ENCODE measurements around the gene HES1.

DNA sequence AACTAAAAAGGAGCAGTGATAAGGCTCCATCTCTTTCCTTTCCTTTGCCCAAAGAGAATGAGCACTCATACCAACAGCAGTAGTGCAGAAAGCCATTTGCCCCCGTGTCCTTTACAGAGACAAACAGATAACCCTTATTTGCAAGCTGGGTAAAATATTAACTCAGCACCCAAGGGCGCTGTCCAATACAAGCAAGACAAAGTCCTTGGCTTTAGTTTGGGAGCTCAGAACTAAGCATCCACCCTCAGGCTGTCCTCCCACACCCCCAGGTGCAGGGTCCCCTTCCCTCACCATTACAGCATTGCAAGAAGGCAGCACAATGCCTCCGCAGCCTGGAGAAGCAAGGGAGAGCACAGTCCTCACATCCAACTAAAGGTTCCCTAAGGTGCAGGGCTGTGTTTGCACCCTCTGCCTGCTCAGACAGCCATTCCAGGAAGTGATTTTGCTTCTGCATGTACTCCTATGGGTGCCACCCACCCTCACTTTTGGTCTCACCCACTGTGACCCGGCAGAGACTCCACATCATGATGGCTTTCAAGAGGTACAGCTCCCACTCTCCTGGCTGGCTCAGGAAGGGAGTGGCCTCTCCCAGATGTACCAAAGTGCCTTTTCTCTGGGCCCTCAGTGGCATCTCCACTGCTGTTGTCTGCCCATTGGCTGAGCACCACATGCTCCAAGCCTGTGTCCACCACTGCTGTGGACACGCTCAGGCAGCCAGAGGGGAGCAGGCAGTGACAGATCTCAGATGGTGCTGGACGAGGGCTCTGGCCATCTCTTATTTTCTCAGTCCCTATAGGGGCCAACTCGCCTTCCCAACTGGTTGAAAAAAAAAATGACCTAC lies 34.1 kb upstream of the HES1 start:
- TF ChIP-seq, protein P1, sequence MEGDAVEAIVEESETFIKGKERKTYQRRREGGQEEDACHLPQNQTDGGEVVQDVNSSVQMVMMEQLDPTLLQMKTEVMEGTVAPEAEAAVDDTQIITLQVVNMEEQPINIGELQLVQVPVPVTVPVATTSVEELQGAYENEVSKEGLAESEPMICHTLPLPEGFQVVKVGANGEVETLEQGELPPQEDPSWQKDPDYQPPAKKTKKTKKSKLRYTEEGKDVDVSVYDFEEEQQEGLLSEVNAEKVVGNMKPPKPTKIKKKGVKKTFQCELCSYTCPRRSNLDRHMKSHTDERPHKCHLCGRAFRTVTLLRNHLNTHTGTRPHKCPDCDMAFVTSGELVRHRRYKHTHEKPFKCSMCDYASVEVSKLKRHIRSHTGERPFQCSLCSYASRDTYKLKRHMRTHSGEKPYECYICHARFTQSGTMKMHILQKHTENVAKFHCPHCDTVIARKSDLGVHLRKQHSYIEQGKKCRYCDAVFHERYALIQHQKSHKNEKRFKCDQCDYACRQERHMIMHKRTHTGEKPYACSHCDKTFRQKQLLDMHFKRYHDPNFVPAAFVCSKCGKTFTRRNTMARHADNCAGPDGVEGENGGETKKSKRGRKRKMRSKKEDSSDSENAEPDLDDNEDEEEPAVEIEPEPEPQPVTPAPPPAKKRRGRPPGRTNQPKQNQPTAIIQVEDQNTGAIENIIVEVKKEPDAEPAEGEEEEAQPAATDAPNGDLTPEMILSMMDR (conservative IDR thresholded peaks at IDR 0.05; ENCODE audit: low read length), result no peak
- TF ChIP-seq EZH2phosphoT487 (IDR thresholded peaks at IDR 0.05; ENCODE audit: borderline replicate concordance), result no peak
